Measurements from ENCODE around the gene TTC12.

Gene TTC12

GRCh38 chr11:113377681-113378412, 63.5 kb downstream of the TTC12 start:
- DNase-seq = no peak

- no peak for DNase-seq
Measured at GRCh38 chr11:113378692-113379091, 64.3 kb downstream of the TTC12 start.

- DNase-seq = no peak
Measured at GRCh38 chr11:113382121-113382520, 67.7 kb downstream of the TTC12 start.

GRCh38 chr11:113384551-113384950, 70.2 kb downstream of the TTC12 start:
- no peak for DNase-seq

- DNase-seq = no peak
Measured at GRCh38 chr11:113385749-113386148, 71.4 kb downstream of the TTC12 start.

GRCh38 chr11:113386866-113387265, 72.5 kb downstream of the TTC12 start:
- DNase-seq = no peak

- no peak for DNase-seq
Measured at GRCh38 chr11:113387605-113388211, 73.3 kb downstream of the TTC12 start, which contains the start of gene ANKK1. TSS of gene ANKK1 (plus strand) at chr11:113387779. CDS start at chr11:113387885, 106 bp downstream.

- DNase-seq = no peak
Measured at GRCh38 chr11:113389272-113389671, 74.9 kb downstream of the TTC12 start.

GRCh38 chr11:113392236-113392921, 78.0 kb downstream of the TTC12 start:
- no peak for DNase-seq

GRCh38 chr11:113393501-113393985, 79.2 kb downstream of the TTC12 start:
- DNase-seq = no peak

- DNase-seq = no peak
Measured at GRCh38 chr11:113394919-113395318, 80.5 kb downstream of the TTC12 start.

GRCh38 chr11:113395782-113396336, 81.5 kb downstream of the TTC12 start:
- no peak for DNase-seq

GRCh38 chr11:113396690-113397089, 82.3 kb downstream of the TTC12 start:
- DNase-seq = no peak

GRCh38 chr11:113397212-113397611, 82.8 kb downstream of the TTC12 start:
- no peak for DNase-seq

- DNase-seq = no peak
Measured at GRCh38 chr11:113397821-113398220, 83.4 kb downstream of the TTC12 start.

- no peak for DNase-seq
Measured at GRCh38 chr11:113398669-113399430, 84.5 kb downstream of the TTC12 start.

- DNase-seq = no peak
Measured at GRCh38 chr11:113400631-113401230, 86.3 kb downstream of the TTC12 start.

- peak; percentile 52 for DNase-seq
Measured at GRCh38 chr11:113401718-113402117, 87.3 kb downstream of the TTC12 start.

- no peak for DNase-seq
Measured at GRCh38 chr11:113404859-113405430, 90.6 kb downstream of the TTC12 start.

- DNase-seq = no peak
Measured at GRCh38 chr11:113405724-113406478, 91.5 kb downstream of the TTC12 start.

GRCh38 chr11:113407163-113407562, 92.8 kb downstream of the TTC12 start:
- DNase-seq = no peak
